IPS-NIHi7 (cell line): ENCODE data around the gene ADAMTS8.

Source experiments
- DNase-seq: peaks from one replicate; pipeline ENCODE4 v3.0.0; 2012; ENCODE audit warnings: mixed read lengths; ENCODE audit errors: extremely low spot score

Gene ADAMTS8, protein sequence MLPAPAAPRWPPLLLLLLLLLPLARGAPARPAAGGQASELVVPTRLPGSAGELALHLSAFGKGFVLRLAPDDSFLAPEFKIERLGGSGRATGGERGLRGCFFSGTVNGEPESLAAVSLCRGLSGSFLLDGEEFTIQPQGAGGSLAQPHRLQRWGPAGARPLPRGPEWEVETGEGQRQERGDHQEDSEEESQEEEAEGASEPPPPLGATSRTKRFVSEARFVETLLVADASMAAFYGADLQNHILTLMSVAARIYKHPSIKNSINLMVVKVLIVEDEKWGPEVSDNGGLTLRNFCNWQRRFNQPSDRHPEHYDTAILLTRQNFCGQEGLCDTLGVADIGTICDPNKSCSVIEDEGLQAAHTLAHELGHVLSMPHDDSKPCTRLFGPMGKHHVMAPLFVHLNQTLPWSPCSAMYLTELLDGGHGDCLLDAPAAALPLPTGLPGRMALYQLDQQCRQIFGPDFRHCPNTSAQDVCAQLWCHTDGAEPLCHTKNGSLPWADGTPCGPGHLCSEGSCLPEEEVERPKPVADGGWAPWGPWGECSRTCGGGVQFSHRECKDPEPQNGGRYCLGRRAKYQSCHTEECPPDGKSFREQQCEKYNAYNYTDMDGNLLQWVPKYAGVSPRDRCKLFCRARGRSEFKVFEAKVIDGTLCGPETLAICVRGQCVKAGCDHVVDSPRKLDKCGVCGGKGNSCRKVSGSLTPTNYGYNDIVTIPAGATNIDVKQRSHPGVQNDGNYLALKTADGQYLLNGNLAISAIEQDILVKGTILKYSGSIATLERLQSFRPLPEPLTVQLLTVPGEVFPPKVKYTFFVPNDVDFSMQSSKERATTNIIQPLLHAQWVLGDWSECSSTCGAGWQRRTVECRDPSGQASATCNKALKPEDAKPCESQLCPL

DNA sequence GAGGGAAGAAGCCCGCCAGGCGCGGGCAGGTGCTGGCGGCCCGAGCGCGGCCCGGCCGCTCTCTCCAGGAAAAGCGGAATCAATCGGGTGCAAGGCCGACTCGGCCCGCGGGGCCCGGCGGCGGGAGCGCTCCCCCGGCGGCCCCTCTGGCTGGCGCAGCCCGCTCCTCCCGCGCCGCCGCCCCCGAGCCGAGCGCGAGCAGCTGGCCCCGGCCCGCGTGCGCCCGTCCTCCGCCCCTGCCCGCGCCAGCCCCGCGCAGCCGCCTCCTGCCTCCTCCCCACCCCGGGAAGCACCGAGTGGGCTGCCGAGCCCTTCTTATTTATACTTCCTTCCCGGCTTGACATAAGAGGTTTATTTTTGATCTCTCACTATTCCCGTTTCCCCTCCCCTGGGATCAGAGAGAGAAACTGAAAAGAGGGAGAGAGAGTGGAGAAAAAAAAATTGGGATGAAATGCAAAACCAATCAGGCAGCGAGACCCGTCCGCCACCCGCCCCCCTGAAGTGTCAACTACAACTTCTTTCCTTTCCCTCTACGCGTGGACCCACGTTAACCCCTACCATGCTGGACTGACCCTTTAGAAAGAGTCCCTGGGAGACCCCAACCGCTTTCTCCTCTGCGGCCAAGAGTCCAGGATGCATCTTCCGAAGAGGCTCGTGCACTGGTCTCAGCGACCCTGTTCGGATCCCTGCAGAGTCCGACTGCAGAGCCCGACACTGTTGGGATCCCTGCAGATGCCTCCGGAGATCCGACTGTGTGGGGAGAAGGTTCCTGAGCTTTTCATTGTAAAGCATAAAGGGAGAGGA is at the start of gene ADAMTS8:
ADAMTS8 (minus strand) TSS at position 294 of the 804 bp plus-strand sequence. CDS start 323 bp downstream, outside the sequence.
- no peak for DNase-seq

DNA sequence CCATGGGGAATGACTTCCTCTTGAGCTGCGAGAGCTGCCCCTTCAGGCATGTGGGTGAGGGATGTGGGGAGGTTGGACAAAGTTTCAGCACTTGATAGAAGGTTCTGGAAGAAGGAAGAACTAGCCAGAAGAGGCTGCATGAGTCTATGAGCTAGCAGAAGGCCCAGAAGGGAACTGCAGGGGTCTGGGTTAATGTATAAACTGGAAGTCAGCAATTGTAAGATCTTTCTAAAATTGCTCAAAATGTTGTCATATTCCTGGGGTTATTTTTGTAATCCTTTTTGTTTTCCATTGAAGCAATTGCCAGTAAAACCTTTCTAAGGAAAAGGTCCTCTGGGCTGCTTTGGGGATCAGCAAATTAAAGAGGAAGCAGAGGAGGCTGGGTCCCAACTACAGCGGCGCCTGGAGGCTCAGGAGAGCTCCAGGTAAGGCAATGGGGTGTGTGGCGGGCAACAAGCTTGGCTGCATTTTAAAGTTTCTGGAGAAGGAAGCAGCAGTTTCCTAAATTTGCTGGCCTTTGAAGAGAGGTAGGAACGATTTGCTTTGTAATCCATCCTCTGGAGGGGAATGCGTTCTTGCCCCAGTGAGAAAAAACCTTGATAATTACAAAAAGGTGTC is 49.3 kb upstream of the ADAMTS8 start:
- no peak for DNase-seq

DNA sequence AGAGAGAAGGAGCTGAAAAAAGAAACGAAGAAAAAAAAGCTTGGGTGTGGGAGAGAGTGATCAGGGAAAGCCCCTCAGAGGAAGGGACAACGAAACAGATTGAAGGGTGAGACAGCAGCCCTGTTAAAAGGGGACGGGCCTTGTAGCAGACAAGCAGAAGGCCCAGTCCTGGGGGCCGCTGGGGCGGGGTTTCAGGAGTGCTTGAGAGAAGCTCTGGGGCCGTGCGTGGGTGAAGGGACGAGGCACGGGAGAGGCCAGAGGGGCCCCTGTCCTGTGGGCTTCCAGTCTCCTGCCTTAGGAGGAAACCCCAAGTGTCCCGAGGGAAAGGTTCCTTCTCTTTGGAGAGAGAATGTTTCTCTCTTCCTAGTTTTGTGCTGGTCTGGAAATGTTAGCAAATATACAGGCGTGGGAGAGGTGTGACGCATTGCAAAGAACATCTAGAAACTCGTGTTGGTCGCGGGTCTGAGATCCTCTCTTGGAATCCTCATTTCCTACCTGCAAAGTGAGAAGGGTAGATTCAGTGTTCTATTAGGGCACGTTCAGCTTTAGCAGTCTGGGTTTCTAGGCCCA is 48.6 kb upstream of the ADAMTS8 start:
- DNase-seq = peak; percentile 11

DNA sequence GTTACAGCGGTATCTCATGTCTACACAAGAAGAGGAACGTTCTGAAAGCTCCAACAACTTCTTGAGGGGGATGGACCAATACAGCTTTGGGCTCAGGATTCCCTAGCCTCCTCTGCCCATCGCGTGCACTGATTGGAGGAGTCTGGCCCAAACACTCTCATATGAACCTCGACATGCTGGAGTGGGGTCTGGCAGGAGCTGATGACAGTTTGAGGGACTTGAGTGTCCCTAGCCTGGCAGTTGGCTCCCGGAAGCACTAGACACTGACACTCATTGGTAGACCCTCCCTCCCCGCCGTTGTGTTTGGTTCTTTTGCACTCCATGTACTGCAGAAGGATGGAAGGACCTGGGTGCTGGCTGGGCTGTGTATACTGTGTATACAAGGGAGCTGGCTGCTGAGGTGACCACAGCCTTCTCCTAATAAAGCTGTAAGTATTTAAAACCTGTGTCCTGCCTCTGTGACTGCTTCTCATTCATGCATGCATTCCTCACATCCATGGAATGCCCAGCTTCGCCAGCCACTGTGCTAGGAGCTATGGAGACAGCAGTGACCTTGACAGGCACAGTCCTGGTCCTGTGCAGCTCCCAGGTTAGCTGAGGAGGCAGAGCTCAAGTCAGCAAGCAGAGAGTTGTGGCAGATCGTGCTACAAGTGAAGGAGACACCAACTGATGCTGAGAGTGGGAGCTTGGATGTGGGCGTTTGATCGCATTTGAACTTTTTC is 48.0 kb upstream of the ADAMTS8 start:
- peak; percentile 8 for DNase-seq

DNA sequence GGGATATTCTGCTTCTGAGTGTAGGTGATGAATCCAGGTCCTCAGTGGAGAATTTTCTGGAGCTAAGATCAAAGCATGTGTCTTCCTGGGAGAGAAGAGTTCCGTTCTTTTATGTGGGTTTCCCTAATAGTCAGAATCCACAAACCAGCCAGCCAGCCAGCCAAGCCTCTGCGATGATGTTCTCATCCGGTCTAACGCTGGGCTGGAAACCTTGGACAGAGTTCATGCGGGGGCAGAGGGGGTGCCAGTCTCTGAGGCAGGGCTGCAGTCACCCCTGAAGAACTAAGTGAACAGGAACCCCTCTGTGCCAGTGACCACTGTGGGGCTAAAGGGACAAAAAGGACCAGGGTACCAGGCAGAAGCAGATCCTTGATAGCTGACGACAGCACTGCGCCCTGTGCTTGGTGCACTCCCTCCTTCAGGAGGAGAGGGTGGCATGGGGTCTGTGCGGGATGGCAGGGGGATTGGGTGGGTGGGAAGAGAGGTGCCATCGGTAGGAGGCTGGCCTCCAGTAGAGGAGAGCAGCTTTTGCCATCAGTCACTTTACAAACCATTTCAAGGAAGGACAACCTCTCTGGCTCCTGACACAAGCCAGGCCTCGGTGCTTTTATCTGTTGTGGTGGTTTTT is 47.1 kb upstream of the ADAMTS8 start:
- DNase-seq = peak; percentile 7

DNA sequence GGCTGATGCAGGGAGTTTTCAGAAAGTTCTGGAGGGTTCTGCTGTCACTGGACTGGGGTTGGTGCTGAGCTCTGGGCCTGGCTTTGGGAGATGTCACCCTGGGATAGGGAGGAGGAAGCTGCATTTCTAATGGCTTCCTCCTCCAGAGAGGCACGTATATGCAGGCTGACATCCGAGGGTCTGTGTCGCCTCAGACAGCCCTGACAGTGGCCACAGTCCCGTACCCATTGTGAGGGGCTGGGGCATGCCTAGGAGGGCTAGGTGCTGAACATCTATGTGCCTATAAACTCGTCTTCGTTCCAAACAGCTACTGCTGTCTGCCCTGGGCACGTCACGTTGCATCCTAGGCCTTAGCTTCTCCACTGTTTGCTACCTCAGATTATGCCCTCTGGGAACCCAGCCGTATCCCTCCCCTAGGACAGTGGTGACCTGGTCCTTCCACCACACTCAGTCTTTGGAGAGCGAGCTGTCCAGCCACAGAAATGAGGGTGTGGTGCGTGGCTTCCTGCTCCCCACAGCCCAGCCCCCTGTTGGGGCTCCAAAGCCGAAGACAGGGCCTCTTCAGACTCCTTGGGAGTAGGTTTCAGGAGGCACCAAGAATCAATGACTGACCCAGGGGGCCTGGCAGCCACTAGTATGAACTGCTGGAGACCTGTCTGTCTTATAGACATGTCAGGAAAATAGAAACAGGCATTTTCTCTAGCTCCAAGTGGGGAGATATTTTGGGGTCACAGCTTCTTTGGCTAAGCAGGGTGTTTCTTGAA is 46.4 kb upstream of the ADAMTS8 start:
- peak; percentile 6 for DNase-seq

DNA sequence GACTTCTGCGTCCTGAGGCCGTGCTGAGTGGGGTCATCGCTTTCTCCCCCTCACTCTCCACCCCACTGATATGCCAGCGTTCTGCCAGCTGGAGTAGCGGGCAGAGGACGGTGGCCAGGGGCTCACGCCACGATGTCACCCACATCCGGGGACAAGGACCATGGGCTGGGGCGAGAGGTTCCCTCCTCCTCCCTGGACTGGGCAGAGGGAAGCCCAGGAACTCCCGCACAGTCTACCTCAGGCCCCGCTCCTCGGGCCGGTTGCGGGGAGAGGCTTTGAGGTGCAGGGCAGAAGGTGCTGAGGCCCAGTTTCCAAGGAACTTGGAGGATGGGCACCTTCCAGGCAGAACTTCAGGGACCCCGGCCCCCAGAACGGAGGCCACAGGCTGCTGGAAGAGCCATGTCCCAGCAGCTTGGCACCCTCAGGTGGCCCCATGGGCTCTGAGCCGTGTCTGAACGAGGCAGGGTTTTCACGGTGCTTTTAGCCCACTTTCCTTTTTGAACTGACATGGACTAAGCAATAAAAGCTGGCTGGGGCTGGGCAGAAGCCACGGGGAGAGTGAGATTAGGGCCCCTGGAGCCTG is 45.5 kb upstream of the ADAMTS8 start:
- peak; percentile 9 for DNase-seq

DNA sequence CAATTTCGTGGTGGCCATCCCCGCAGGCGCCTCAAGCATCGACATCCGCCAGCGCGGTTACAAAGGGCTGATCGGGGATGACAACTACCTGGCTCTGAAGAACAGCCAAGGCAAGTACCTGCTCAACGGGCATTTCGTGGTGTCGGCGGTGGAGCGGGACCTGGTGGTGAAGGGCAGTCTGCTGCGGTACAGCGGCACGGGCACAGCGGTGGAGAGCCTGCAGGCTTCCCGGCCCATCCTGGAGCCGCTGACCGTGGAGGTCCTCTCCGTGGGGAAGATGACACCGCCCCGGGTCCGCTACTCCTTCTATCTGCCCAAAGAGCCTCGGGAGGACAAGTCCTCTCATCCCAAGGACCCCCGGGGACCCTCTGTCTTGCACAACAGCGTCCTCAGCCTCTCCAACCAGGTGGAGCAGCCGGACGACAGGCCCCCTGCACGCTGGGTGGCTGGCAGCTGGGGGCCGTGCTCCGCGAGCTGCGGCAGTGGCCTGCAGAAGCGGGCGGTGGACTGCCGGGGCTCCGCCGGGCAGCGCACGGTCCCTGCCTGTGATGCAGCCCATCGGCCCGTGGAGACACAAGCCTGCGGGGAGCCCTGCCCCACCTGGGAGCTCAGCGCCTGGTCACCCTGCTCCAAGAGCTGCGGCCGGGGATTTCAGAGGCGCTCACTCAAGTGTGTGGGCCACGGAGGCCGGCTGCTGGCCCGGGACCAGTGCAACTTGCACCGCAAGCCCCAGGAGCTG is 44.8 kb upstream of the ADAMTS8 start:
- DNase-seq = peak; percentile 7

DNA sequence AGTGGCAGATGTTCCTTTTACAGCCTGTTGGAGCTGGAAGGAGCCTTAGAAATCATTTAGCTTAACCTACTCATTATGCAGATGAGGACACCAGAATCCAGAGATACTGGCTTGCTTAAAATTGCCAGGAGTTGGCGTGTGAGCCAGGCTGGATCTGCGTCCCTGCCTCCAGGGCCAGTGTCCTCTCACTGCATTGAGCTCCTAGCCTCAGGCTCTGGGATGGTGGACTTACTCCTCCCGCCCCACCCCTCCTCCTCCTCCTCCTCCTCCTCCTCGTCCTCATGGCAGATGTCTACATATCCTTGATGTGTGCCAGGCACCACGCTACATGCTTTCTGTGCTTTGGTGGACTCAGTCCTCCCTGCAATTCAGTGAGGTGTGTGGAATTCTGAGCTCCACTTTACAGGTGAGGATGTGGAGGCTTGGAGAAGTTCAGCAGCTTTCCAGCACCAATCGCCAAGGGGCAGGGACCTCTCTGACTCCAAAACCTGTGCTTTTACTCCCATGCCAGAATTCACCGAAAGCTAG is 44.1 kb upstream of the ADAMTS8 start:
- peak; percentile 6 for DNase-seq

DNA sequence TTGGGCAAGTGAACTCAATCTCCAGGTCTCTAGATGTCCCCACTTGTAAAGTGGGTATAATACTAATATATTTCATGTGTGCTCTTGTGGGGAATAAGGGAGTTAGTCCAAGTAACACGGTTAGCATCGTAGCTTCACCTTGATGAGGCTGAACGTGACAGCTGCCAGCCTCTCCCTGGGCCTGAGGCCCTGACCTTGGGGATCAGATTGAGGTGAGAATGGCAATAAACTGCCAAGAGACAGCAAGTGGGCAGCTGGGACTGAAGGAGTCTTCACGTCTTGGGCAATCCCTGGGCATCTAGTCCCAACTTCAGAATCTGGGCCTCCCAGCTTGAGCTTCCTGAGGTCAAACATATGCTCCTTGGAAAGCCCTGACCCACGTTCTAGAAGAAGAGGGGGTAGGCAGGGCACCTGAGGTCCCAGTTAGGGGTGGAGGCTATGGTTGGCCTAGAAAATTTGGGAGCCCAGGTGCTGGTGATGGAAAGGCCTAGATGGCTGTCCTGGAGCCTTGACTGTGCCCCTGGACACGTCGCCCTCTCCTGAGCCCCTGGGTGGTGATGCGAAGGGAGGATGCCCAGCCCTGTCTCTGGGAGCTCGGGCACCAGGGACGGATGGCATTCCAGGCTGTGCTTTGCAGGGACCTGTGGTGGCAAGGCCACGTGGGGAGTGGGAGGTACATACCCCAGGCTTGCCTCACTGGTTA is 43.5 kb upstream of the ADAMTS8 start:
- peak; percentile 3 for DNase-seq

DNA sequence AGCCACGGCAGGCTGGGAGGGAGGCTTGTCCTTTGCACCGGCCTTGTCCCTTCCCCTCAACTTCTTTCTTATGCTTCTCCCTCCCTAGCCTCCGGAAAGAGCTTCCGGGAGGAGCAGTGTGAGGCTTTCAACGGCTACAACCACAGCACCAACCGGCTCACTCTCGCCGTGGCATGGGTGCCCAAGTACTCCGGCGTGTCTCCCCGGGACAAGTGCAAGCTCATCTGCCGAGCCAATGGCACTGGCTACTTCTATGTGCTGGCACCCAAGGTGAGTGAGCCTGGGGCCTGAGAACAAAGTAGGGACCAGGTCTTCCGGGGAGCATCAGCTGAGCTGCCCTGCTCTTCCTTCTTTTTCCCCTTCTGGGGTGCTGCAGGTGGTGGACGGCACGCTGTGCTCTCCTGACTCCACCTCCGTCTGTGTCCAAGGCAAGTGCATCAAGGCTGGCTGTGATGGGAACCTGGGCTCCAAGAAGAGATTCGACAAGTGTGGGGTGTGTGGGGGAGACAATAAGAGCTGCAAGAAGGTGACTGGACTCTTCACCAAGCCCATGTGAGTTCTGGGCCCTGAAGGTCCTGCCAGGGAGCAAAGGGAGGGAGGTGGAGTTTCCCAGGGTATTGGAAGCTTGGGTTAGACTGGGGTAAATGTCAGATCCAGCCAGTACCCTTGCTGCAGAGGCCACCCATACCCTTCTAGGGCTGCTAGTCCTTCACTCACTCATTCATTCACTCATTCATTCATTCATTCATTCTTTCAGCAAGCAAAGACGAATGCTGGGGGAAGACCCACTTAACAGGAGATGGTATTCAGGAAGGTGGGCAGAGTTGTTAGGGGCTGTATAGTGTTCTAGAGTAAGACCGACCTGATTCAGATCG is 42.7 kb upstream of the ADAMTS8 start:
- no peak for DNase-seq

DNA sequence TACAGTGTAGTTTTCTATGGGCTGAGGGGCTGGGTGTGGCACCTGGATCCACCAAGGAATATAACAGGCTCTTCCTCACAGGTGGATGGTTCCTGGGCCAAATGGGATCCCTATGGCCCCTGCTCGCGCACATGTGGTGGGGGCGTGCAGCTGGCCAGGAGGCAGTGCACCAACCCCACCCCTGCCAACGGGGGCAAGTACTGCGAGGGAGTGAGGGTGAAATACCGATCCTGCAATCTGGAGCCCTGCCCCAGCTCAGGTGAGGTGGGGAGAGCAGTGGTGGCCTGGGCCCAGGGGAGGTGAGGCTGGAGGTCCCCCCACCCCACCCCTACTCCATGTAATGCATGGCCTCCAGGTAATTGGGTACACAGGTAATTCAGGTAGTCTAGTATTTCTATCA is 40.8 kb upstream of the ADAMTS8 start:
- no peak for DNase-seq

DNA sequence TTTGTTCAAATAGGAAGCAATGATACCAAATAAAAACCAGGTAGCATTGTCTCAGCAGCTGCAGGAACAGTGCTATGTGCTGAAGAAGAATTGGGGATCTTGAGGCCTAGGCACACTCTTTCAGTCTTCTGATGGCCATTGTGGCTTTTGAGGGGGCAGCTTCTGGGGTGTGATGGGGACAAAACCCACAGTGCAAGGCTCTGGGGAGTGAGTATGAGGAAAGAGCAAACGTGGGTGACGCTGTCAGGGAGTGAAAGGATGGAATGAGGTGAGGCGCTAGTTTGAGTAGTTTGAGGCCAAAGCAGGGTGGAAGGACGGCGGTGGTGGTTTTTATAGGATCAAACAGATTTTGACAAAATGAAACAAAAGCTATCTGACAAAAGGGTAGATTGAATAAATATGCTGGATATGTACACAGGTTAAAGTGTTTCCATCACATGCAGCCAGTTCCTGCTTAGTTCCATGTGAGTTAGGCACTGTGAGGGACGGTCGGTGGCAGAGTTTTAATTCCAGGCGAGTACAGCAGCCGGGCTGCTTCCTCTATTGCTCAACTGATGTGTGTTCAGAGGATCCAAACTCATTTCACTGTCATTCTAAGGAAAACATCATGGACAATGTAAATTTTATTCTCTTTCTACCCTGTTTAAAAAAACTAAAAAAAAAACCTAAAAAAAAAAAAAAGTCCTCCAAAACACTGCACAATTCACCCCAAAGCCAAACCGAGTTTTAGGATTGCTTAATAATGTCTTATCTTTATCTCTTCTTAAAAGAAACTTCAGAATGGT is 38.9 kb upstream of the ADAMTS8 start:
- no peak for DNase-seq

DNA sequence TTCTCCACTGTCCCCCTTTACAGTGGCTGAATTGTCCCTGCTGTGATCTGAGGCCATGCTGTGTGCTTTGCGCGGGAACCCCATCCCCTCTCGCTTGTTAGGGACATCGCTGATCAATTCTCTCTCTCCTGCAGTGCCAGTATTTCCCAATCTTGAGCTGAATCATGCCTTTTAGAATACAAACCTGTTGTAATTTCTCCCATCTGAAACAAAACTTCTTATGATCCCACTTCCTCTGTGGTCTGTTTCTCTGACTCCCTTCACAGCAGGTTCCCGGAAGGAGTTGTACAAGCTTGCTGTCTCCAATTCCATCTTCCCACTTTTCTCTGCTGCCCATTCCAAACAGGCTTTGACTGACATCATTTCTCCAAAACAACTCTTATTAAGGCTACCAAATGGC is 36.9 kb upstream of the ADAMTS8 start:
- no peak for DNase-seq

DNA sequence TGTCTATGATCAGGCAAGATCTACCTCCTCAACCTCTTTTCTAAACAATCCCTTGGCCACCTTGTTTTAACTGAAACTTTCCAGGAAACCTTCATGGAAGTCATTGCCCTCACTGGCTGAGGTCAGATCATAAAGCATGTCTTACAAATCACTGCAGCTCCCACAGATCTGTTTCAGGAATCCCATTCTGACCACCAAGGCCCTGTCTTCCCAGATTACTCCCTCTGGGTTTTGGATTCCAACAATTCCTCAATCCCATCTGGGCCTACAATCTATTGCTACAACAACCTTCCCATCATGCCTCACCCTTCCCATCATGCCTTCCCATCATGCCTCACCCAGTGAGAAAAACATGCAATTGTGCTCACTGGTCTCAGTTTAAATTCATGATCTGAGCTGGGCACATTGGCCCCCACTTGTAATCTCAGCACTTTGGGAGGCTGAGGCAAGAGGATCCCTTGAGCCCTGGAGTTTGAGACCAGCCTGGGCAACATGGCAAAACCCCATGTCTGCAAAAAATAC is 35.9 kb upstream of the ADAMTS8 start:
- DNase-seq = no peak
